ENCODE data around the gene TNP1.

The TNP1 gene

GRCh38 chr2:216870508-216871332 is 10.9 kb upstream of the TNP1 start:
- H3K27me3 ChIP-seq = no peaks in the 10 kb centered on the region
- H3K4me3 ChIP-seq (ENCODE audit: low read depth in 1 of 2, low read length in 1 of 2) = no peak overlapping the region
- H3K36me3 ChIP-seq = no peaks in the 10 kb centered on the region
- no peak for TF ChIP-seq CTCF (IDR thresholded peaks at IDR 0.05)
- no peaks in the 10 kb centered on the region for H3K9me3 ChIP-seq
- no peak overlapping the region for H3K27ac ChIP-seq
- H3K4me1 ChIP-seq (ENCODE audit: control insufficient read depth in 1 of 2, insufficient read depth in 1 of 2, low read depth in 1 of 2, low read length in 1 of 2) = no peaks in the 10 kb centered on the region

- Histone ChIP-seq H3K9me3 (no peaks in the 10 kb centered on the region), H3K4me3 (ENCODE audit: low read depth in 1 of 2, low read length in 1 of 2) (no peak overlapping the region), H3K36me3 (no peaks in the 10 kb centered on the region), H3K27ac (no peak overlapping the region), H3K27me3 (no peaks in the 10 kb centered on the region), H3K4me1 (ENCODE audit: control insufficient read depth in 1 of 2, insufficient read depth in 1 of 2, low read depth in 1 of 2, low read length in 1 of 2) (no peaks in the 10 kb centered on the region)
- TF ChIP-seq CTCF (IDR thresholded peaks at IDR 0.05) = no peak
Observed at GRCh38 chr2:216866515-216867095, 6.7 kb upstream of the TNP1 start.

DNA sequence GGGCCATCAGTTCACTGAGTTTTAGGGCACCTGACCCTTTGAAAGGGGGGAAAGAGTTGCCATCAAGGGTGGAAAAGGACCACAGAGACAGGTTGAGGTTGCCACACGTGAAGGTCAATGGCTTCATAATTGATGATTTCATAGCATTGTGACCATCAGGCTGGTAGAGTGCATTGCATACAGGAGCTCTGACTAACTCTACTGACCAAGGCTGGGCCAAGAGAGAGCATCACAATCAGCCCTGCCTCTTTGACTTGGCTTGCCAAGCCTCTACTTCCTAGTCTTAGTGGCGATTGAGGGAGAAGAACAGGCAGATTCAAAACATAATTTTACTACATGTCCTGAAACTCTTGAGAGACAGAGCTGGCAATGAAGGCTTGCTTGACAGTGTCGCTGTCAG is 5.8 kb upstream of the TNP1 start:
- no peaks in the 10 kb centered on the region for H3K36me3 ChIP-seq
- no peaks in the 10 kb centered on the region for H3K4me1 ChIP-seq (ENCODE audit: control insufficient read depth in 1 of 2, insufficient read depth in 1 of 2, low read depth in 1 of 2, low read length in 1 of 2)
- no peak overlapping the region for H3K4me3 ChIP-seq (ENCODE audit: low read depth in 1 of 2, low read length in 1 of 2)
- H3K9me3 ChIP-seq = no peaks in the 10 kb centered on the region
- TF ChIP-seq CTCF (IDR thresholded peaks at IDR 0.05) = no peak
- H3K27me3 ChIP-seq = no peaks in the 10 kb centered on the region
- H3K27ac ChIP-seq = no peak overlapping the region

GRCh38 chr2:216863946-216864345 is 4.1 kb upstream of the TNP1 start:
- Histone ChIP-seq H3K27me3 (no peaks in the 10 kb centered on the region), H3K4me3 (ENCODE audit: low read depth in 1 of 2, low read length in 1 of 2) (no peak overlapping the region), H3K36me3 (no peaks in the 10 kb centered on the region), H3K9me3 (no peaks in the 10 kb centered on the region), H3K27ac (no peak overlapping the region), H3K4me1 (ENCODE audit: control insufficient read depth in 1 of 2, insufficient read depth in 1 of 2, low read depth in 1 of 2, low read length in 1 of 2) (no peaks in the 10 kb centered on the region)
- no peak for TF ChIP-seq CTCF (IDR thresholded peaks at IDR 0.05)

- H3K4me3 ChIP-seq (ENCODE audit: low read depth in 1 of 2, low read length in 1 of 2) = no peak overlapping the region
- H3K27ac ChIP-seq = no peak overlapping the region
- no peak for TF ChIP-seq CTCF (IDR thresholded peaks at IDR 0.05)
- H3K4me1 ChIP-seq (ENCODE audit: control insufficient read depth in 1 of 2, insufficient read depth in 1 of 2, low read depth in 1 of 2, low read length in 1 of 2) = no peaks in the 10 kb centered on the region
- H3K27me3 ChIP-seq = no peaks in the 10 kb centered on the region
- H3K36me3 ChIP-seq = no peaks in the 10 kb centered on the region
- H3K9me3 ChIP-seq = no peaks in the 10 kb centered on the region
Observed at GRCh38 chr2:216862628-216863398, 2.9 kb upstream of the TNP1 start.

Data from neutrophil (primary cell).